ENCODE measurements around the gene DUSP9.

- TF ChIP-seq, protein P1, sequence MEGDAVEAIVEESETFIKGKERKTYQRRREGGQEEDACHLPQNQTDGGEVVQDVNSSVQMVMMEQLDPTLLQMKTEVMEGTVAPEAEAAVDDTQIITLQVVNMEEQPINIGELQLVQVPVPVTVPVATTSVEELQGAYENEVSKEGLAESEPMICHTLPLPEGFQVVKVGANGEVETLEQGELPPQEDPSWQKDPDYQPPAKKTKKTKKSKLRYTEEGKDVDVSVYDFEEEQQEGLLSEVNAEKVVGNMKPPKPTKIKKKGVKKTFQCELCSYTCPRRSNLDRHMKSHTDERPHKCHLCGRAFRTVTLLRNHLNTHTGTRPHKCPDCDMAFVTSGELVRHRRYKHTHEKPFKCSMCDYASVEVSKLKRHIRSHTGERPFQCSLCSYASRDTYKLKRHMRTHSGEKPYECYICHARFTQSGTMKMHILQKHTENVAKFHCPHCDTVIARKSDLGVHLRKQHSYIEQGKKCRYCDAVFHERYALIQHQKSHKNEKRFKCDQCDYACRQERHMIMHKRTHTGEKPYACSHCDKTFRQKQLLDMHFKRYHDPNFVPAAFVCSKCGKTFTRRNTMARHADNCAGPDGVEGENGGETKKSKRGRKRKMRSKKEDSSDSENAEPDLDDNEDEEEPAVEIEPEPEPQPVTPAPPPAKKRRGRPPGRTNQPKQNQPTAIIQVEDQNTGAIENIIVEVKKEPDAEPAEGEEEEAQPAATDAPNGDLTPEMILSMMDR (optimal IDR thresholded peaks at IDR 0.05 in 1 of 3, IDR thresholded peaks at IDR 0.05 in 1 of 3, conservative IDR thresholded peaks at IDR 0.05 in 1 of 3; ENCODE audit: extremely low read depth in 1 of 3, insufficient read depth in 2 of 3, low read length in 3 of 3) = no peak
- TF ChIP-seq EZH2 (IDR thresholded peaks at IDR 0.05; ENCODE audit: low read length) = no peak
These were observed 38.2 kb upstream of the DUSP9 start for GRCh38 chrX:153608806-153609205.

Data from keratinocyte (primary cell).